Small intestine (tissue), 7 donors: ENCODE data around the gene LMO7. TPM values are rescaled to one million over a fixed set of nuclear protein-coding genes. Genes with fewer than 3 reads are reported as not detected.
"Not testable (repeated sequence)": the region's sequence is repeated elsewhere in the genome, so short reads cannot be mapped to it uniquely, and the experiment has no call there.

Source experiments
- DNase-seq, 2 donors: peaks; one replicate each; pipeline versions ENCODE4 v3.0.0 to v3.0.0-alpha.2; 2013
- FAIRE-seq: peaks from 2 replicates; lab custom pipeline; 2012; peaks lifted over from hg19 to GRCh38; lab: Jason Lieb, UNC
- H3K27ac ChIP-seq, 3 donors: one replicate each; pipeline ENCODE4 v1.5.1; 2013; ENCODE audit warnings: low read length in 2 of 3, mild to moderate bottlenecking in 2 of 3, control low read depth in 1 of 3, inconsistent platforms in 1 of 3, low read depth in 1 of 3, moderate library complexity in 1 of 3
- H3K27me3 ChIP-seq, 3 donors: one replicate each; pipeline ENCODE4 v1.6.1; 2013; ENCODE audit warnings: low read length in 3 of 3, inconsistent platforms in 1 of 3; ENCODE audit not compliant: control insufficient read depth in 3 of 3, insufficient read depth in 3 of 3
- H3K36me3 ChIP-seq, 3 donors: one replicate each; pipeline ENCODE4 v1.6.1; 2013; ENCODE audit warnings: low read length in 3 of 3, inconsistent platforms in 1 of 3, low read depth in 1 of 3, mild to moderate bottlenecking in 1 of 3, moderate library complexity in 1 of 3; ENCODE audit not compliant: control insufficient read depth in 3 of 3, insufficient read depth in 2 of 3
- H3K4me1 ChIP-seq, 3 donors: one replicate each; pipeline ENCODE4 v1.6.1; 2013; ENCODE audit warnings: low read length in 2 of 3, inconsistent platforms in 1 of 3, low read depth in 1 of 3, mild to moderate bottlenecking in 1 of 3, moderate library complexity in 1 of 3; ENCODE audit not compliant: control insufficient read depth in 3 of 3, insufficient read depth in 2 of 3
- H3K4me3 ChIP-seq, 3 donors: one replicate each; pipeline ENCODE4 v1.5.1; 2013; ENCODE audit warnings: low read length in 3 of 3, control low read depth in 1 of 3, inconsistent platforms in 1 of 3, low read depth in 1 of 3, mild to moderate bottlenecking in 1 of 3, moderate library complexity in 1 of 3
- H3K9me3 ChIP-seq, 2 donors: one replicate each; pipeline ENCODE4 v1.6.1; 2013; ENCODE audit warnings: low read depth in 1 of 2, low read length in 1 of 2; ENCODE audit not compliant: control insufficient read depth in 2 of 2, insufficient read depth in 1 of 2
- WGBS, 3 donors: extraction: QIAGEN DNeasy Blood & Tissue Kit; methylation state at CpG; one replicate each; pipeline ENCODE4 v1.1.7; 2013; 5-methylcytosine and 5-hydroxymethylcytosine counted together
- polyA plus RNA-seq, 4 donors: library from polyadenylated mRNA; stranded (reverse) in 3 of 4; unstranded in 1 of 4; fragments of 200-250 nt in 3 of 4; fragments of 120-200 nt in 1 of 4; gene quantifications; one replicate each; pipeline versions ENCODE4 v1.2.1 to v1.2.3, GENCODE V29; 2013
- donor health status: healthy with polysubstance abuse.
- donor health status: control.
- donor health status: control.
- donor health status: Bipolar disorder and iron deficiency.
- donor health status: healthy.

LMO7 gene
- polyA plus RNA-seq, 4 donors, result 31.0 to 136 (median 84.3) TPM

DNA sequence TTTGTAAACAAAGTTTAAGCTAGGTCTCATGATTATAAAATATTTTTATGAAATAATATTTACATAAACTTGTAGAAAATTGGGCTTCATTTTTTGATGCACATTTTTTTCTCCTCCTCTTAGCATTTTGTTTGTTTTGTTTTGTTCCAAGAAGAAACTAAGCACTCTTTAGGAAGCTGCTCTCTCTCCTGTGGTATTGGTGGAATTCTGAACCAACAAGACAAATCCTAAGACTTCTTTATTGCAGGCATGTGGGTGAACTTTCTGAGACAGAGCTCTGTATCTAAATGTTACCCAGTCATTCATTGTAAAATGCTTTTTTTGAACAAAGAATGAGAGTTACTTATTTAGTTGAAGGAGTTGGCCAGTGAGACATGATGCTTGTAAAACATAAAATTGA, 39.3 kb downstream of the LMO7 start:
- no peak overlapping the region for H3K4me3 ChIP-seq
- no peaks in the 10 kb centered on the region for H3K36me3 ChIP-seq
- no peak for FAIRE-seq
- no peaks in the 10 kb centered on the region for H3K9me3 ChIP-seq
- DNase-seq, result no peak
- no peak overlapping the region for H3K27ac ChIP-seq
- H3K4me1 ChIP-seq, result no peaks in the 10 kb centered on the region
- no peaks in the 10 kb centered on the region for H3K27me3 ChIP-seq

DNA sequence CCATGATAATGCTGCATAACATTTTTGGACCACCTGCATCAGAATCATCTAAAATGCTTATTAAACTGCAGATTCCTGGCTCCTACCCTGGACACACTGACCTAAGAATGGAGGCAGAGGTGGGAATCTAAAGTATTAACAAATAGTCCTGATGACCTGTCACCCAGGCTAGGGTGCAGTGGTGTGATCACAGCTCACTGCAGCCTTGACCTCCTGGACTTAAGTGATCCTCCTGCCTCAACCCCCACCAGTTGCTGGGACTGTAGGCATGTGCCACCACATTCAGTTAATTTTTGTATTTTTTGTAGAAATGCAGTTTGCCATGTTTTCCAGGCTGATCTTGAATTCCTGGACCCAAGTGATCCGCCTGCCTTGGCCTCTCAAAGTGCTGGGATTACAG, 43.3 kb downstream of the LMO7 start:
- H3K4me3 ChIP-seq, result no peak overlapping the region
- no peaks in the 10 kb centered on the region for H3K36me3 ChIP-seq
- no peak overlapping the region for H3K27ac ChIP-seq
- 95 to 100% (median 100%) methylated on average over 1 of the region's 1 CpG for WGBS, 3 donors
- no peak for DNase-seq
- no peaks in the 10 kb centered on the region for H3K9me3 ChIP-seq
- no peak for FAIRE-seq
- no peaks in the 10 kb centered on the region for H3K27me3 ChIP-seq
- H3K4me1 ChIP-seq, result no peaks in the 10 kb centered on the region

DNA sequence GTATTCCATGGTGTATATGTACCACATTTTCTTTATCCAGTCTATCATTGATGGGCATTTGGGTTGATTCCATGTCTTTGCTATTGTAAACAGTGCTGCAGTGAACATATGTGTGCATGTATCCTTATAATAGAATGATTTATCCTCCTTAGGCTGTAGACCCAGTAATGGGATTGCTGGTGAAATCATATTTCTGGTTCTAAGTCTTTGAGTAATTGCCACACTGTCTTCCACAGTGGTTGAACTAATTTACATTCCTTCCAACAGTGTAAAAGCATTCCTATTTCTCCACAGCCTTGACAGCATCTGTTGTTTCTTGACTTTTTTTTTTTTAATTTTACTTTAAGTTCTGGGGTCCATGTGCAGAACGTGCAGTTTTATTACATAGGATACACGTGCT, 44.1 kb downstream of the LMO7 start:
- H3K27ac ChIP-seq, H3K9me3 ChIP-seq, H3K36me3 ChIP-seq, FAIRE-seq, H3K27me3 ChIP-seq, H3K4me1 ChIP-seq, DNase-seq, H3K4me3 ChIP-seq: not testable (repeated sequence)
- 93 to 95% (median 94%) methylated on average over 2 of the region's 2 CpGs for WGBS, 3 donors

GRCh38 chr13:75682326-75682725, 46.2 kb downstream of the LMO7 start:
- no peak overlapping the region for H3K4me3 ChIP-seq
- H3K9me3 ChIP-seq, result no peaks in the 10 kb centered on the region
- no peak overlapping the region for H3K27ac ChIP-seq
- H3K27me3 ChIP-seq, result no peaks in the 10 kb centered on the region
- H3K36me3 ChIP-seq, result no peaks in the 10 kb centered on the region
- H3K4me1 ChIP-seq, result no peaks in the 10 kb centered on the region
- WGBS, 3 donors, result 71 to 88% (median 87%) methylated on average over 1 of the region's 1 CpG
- FAIRE-seq (no peak), DNase-seq (no peak)

- no peaks in the 10 kb centered on the region for H3K4me1 ChIP-seq
- DNase-seq (no peak), FAIRE-seq (no peak)
- no peaks in the 10 kb centered on the region for H3K9me3 ChIP-seq
- no peak overlapping the region for H3K27ac ChIP-seq
- WGBS, 3 donors, result 59 to 71% (median 67%) methylated on average over 2 of the region's 2 CpGs
- no peak overlapping the region for H3K4me3 ChIP-seq
- H3K36me3 ChIP-seq, result no peaks in the 10 kb centered on the region
- no peaks in the 10 kb centered on the region for H3K27me3 ChIP-seq
Observed at GRCh38 chr13:75685239-75685697, 49.1 kb downstream of the LMO7 start.

DNA sequence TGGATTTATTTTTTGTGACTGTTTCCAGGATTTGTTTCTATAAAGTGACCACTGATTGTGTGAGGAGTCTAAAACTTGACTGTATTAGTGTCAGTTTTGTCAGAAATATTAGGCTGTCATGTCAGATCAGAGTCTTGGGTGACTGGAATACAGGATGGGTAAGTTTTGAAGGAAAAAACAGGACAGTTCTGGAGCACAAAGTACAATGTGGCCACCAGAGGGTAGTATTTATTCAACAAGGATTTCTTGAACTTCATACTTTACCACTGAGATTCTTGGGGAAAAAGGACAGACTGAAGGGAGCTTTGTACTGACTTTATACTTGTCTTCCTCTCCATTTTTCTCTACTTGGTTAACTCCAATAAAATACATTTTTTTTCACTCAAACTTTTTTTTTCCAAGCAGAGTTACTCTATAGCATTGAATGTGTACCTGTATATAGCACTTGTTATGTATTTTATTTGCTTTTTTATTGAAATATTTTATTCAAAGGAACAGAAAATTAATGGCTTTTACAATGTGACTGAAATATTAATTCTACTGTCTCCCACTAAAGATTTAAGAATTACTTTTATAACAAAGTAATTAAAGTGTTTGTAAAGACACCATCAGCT, 51.1 kb downstream of the LMO7 start:
- H3K27me3 ChIP-seq, result no peaks in the 10 kb centered on the region
- no peak overlapping the region for H3K27ac ChIP-seq
- DNase-seq (peak; percentile 47 to 48), FAIRE-seq (no peak)
- H3K9me3 ChIP-seq, result no peaks in the 10 kb centered on the region
- H3K4me1 ChIP-seq, result no peaks in the 10 kb centered on the region
- no peaks in the 10 kb centered on the region for H3K36me3 ChIP-seq
- no peak overlapping the region for H3K4me3 ChIP-seq

DNA sequence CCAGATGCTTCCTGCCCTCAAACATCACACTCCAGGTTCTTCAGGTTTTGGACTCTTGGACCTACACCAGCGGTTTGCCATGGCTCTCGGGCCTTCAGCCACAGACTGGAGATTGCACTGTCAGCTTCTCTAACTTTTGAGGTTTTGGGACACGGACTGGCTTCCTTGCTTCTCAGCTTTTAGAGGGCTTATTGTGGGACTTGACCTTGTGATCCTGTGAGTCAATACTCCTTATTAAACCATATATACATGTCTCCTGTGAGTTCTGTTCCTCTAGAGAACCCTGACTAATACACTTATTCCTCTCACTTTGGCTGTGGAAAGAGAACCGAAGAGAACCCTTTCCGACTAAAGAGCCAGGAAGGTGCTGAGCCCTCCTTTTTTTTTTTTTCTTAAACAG, 53.6 kb downstream of the LMO7 start:
- Histone ChIP-seq H3K4me1 (peaks cover 0 to 5% (median 0%) of the 10 kb centered on the region in 3 donors), H3K4me3 (no peak overlapping the region), H3K27me3 (no peaks in the 10 kb centered on the region), H3K27ac (no peak overlapping the region), H3K36me3 (no peaks in the 10 kb centered on the region), H3K9me3 (no peaks in the 10 kb centered on the region)
- 85 to 93% (median 90%) methylated on average over 5 of the region's 5 CpGs for WGBS, 3 donors
- no peak for FAIRE-seq
- no peak for DNase-seq

DNA sequence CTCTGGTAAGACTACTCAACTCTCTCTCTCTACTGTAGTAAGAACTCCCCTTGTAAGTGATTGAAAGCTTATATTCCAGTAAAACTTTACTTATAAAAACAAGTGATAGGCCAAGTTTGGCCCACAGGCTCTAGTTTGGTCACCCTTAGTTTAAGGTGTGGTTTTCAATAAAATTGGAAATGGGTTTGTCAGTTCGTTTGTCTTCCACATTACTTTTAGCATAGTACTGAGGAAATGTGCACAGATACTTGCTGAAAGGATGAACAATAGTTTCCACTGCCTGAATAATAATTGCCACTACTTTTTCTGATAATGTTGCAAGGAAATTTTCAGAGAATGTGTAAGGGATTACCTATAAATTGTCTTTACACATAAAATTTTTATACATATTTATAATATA, 54.5 kb downstream of the LMO7 start:
- Histone ChIP-seq H3K4me3 (no peak overlapping the region), H3K9me3 (no peaks in the 10 kb centered on the region), H3K27me3 (no peaks in the 10 kb centered on the region), H3K4me1 (peaks cover 0 to 10% (median 0%) of the 10 kb centered on the region in 3 donors), H3K36me3 (no peaks in the 10 kb centered on the region), H3K27ac (no peak overlapping the region)
- DNase-seq (no peak), FAIRE-seq (no peak)
- 58 to 71% (median 60%) methylated on average over 1 of the region's 1 CpG for WGBS, 3 donors

- WGBS, 3 donors, result 80 to 84% (median 82%) methylated on average over 1 of the region's 1 CpG
Observed at GRCh38 chr13:75691183-75691582, 55.1 kb downstream of the LMO7 start.

More at GRCh38 chr13:75691183-75691582, 55.1 kb downstream of the LMO7 start:
- Histone ChIP-seq H3K4me3 (no peak overlapping the region), H3K27ac (no peak overlapping the region), H3K4me1 (peaks cover 0 to 10% (median 0%) of the 10 kb centered on the region in 3 donors), H3K36me3 (no peaks in the 10 kb centered on the region), H3K27me3 (no peaks in the 10 kb centered on the region), H3K9me3 (no peaks in the 10 kb centered on the region)
- FAIRE-seq (no peak), DNase-seq (peak in 1 of 2 donors; percentile 4)
